Measurements from ENCODE around the gene SYNPR.

SYNPR gene

GRCh38 chr3:63654931-63655330 lies 376.8 kb downstream of the SYNPR start:
- Histone ChIP-seq H3K27me3 (ENCODE audit: insufficient read depth, low read length, poor library complexity) (no peaks in the 10 kb centered on the region), H3K4me3 (ENCODE audit: low read depth in 1 of 2, low read length in 2 of 2) (no peak overlapping the region), H3K9me3 (ENCODE audit: insufficient read depth, low read length, severe bottlenecking) (no peaks in the 10 kb centered on the region), H4K20me1 (ENCODE audit: insufficient read depth, low read length) (no peaks in the 10 kb centered on the region), H3K4me1 (ENCODE audit: insufficient read depth, low read length) (no peaks in the 10 kb centered on the region), H2AFZ (ENCODE audit: low read depth, low read length) (no peak overlapping the region), H3K4me2 (ENCODE audit: insufficient read depth, low read length) (no peak overlapping the region), H3K36me3 (ENCODE audit: insufficient read depth, low read length) (no peaks in the 10 kb centered on the region), H3K27ac (ENCODE audit: low read length) (no peak overlapping the region), H3K9ac (ENCODE audit: low read depth, low read length) (no peak overlapping the region), H3K79me2 (ENCODE audit: insufficient read depth, low read length) (no peaks in the 10 kb centered on the region)
- ATAC-seq (ENCODE audit: insufficient read depth, low read depth) (no peak), DNase-seq (no peak)
- TF ChIP-seq EZH2 (IDR thresholded peaks at IDR 0.05; ENCODE audit: borderline replicate concordance, low read depth, low read length, severe bottlenecking) (no peak), CTCF (IDR thresholded peaks at IDR 0.05; ENCODE audit: borderline replicate concordance, extremely low read depth, low read length, poor library complexity, severe bottlenecking) (no peak)

- Histone ChIP-seq H3K9ac (ENCODE audit: low read depth, low read length) (no peak overlapping the region), H3K27me3 (ENCODE audit: insufficient read depth, low read length, poor library complexity) (no peaks in the 10 kb centered on the region), H3K79me2 (ENCODE audit: insufficient read depth, low read length) (no peaks in the 10 kb centered on the region), H3K4me3 (ENCODE audit: low read depth in 1 of 2, low read length in 2 of 2) (no peak overlapping the region), H3K4me1 (ENCODE audit: insufficient read depth, low read length) (no peaks in the 10 kb centered on the region), H4K20me1 (ENCODE audit: insufficient read depth, low read length) (no peaks in the 10 kb centered on the region), H3K36me3 (ENCODE audit: insufficient read depth, low read length) (no peaks in the 10 kb centered on the region), H3K9me3 (ENCODE audit: insufficient read depth, low read length, severe bottlenecking) (no peaks in the 10 kb centered on the region), H3K27ac (ENCODE audit: low read length) (no peak overlapping the region), H3K4me2 (ENCODE audit: insufficient read depth, low read length) (no peak overlapping the region), H2AFZ (ENCODE audit: low read depth, low read length) (no peak overlapping the region)
- no peak for DNase-seq
- ATAC-seq (ENCODE audit: insufficient read depth, low read depth): no peak
- TF ChIP-seq EZH2 (IDR thresholded peaks at IDR 0.05; ENCODE audit: borderline replicate concordance, low read depth, low read length, severe bottlenecking): no peak
- no peak for TF ChIP-seq CTCF (IDR thresholded peaks at IDR 0.05; ENCODE audit: borderline replicate concordance, extremely low read depth, low read length, poor library complexity, severe bottlenecking)
These were observed 377.4 kb downstream of the SYNPR start for GRCh38 chr3:63655519-63655918.

- H3K36me3 ChIP-seq (ENCODE audit: insufficient read depth, low read length): no peaks in the 10 kb centered on the region
- no peaks in the 10 kb centered on the region for H3K9me3 ChIP-seq (ENCODE audit: insufficient read depth, low read length, severe bottlenecking)
- H3K9ac ChIP-seq (ENCODE audit: low read depth, low read length): no peak overlapping the region
- H4K20me1 ChIP-seq (ENCODE audit: insufficient read depth, low read length): no peaks in the 10 kb centered on the region
- no peak overlapping the region for H3K4me3 ChIP-seq (ENCODE audit: low read depth in 1 of 2, low read length in 2 of 2)
- H3K79me2 ChIP-seq (ENCODE audit: insufficient read depth, low read length): no peaks in the 10 kb centered on the region
- H2AFZ ChIP-seq (ENCODE audit: low read depth, low read length): no peak overlapping the region
- ATAC-seq (ENCODE audit: insufficient read depth, low read depth) (no peak), DNase-seq (no peak)
- H3K4me1 ChIP-seq (ENCODE audit: insufficient read depth, low read length): no peaks in the 10 kb centered on the region
- H3K27ac ChIP-seq (ENCODE audit: low read length): no peak overlapping the region
- TF ChIP-seq EZH2 (IDR thresholded peaks at IDR 0.05; ENCODE audit: borderline replicate concordance, low read depth, low read length, severe bottlenecking) (no peak), CTCF (IDR thresholded peaks at IDR 0.05; ENCODE audit: borderline replicate concordance, extremely low read depth, low read length, poor library complexity, severe bottlenecking) (no peak)
- H3K4me2 ChIP-seq (ENCODE audit: insufficient read depth, low read length): no peak overlapping the region
- H3K27me3 ChIP-seq (ENCODE audit: insufficient read depth, low read length, poor library complexity): no peaks in the 10 kb centered on the region
These were observed 378.7 kb downstream of the SYNPR start for GRCh38 chr3:63656786-63657185.

- no peaks in the 10 kb centered on the region for H3K9me3 ChIP-seq (ENCODE audit: insufficient read depth, low read length, severe bottlenecking)
- no peak for DNase-seq
- ATAC-seq (ENCODE audit: insufficient read depth, low read depth): no peak
- H4K20me1 ChIP-seq (ENCODE audit: insufficient read depth, low read length): no peaks in the 10 kb centered on the region
- no peak for TF ChIP-seq CTCF (IDR thresholded peaks at IDR 0.05; ENCODE audit: borderline replicate concordance, extremely low read depth, low read length, poor library complexity, severe bottlenecking)
- no peak for TF ChIP-seq EZH2 (IDR thresholded peaks at IDR 0.05; ENCODE audit: borderline replicate concordance, low read depth, low read length, severe bottlenecking)
- H3K79me2 ChIP-seq (ENCODE audit: insufficient read depth, low read length): no peaks in the 10 kb centered on the region
- no peak overlapping the region for H3K4me2 ChIP-seq (ENCODE audit: insufficient read depth, low read length)
- H2AFZ ChIP-seq (ENCODE audit: low read depth, low read length): no peak overlapping the region
- no peaks in the 10 kb centered on the region for H3K27me3 ChIP-seq (ENCODE audit: insufficient read depth, low read length, poor library complexity)
- H3K9ac ChIP-seq (ENCODE audit: low read depth, low read length): no peak overlapping the region
- no peaks in the 10 kb centered on the region for H3K36me3 ChIP-seq (ENCODE audit: insufficient read depth, low read length)
- no peak overlapping the region for H3K27ac ChIP-seq (ENCODE audit: low read length)
- H3K4me3 ChIP-seq (ENCODE audit: low read depth in 1 of 2, low read length in 2 of 2): no peak overlapping the region
- H3K4me1 ChIP-seq (ENCODE audit: insufficient read depth, low read length): no peaks in the 10 kb centered on the region
These were observed 383.1 kb downstream of the SYNPR start for GRCh38 chr3:63661242-63661641.
